Type B pancreatic cell (in vitro differentiated cells): ENCODE data around the gene GABRB3. TPM values are rescaled to one million over a fixed set of nuclear protein-coding genes. Genes with fewer than 3 reads are reported as not detected.

Experiments used
- DNase-seq: peaks from one replicate; pipeline ENCODE4 v3.0.0; 2021; ENCODE audit warnings: mixed read lengths; ENCODE audit not compliant: unreplicated experiment; ENCODE audit errors: extremely low spot score
- H3K27ac Mint-ChIP-seq: 2 replicates; pipeline ENCODE4 v1.8.0; 2021; ENCODE audit warnings: mild to moderate bottlenecking, mixed read lengths
- H3K27me3 Mint-ChIP-seq: 2 replicates; pipeline ENCODE4 v1.8.0; 2021; ENCODE audit warnings: mixed read lengths
- H3K36me3 Mint-ChIP-seq: 2 replicates; pipeline ENCODE4 v1.8.0; 2021; ENCODE audit warnings: mixed read lengths
- H3K4me1 Mint-ChIP-seq: one replicate; pipeline ENCODE4 v1.8.0; 2021; ENCODE audit warnings: mixed read lengths; ENCODE audit not compliant: unreplicated experiment
- H3K4me3 Mint-ChIP-seq: 2 replicates; pipeline ENCODE4 v1.8.0; 2021; ENCODE audit warnings: mild to moderate bottlenecking, mixed read lengths
- H3K9me3 Mint-ChIP-seq: 2 replicates; pipeline ENCODE4 v1.8.0; 2021; ENCODE audit warnings: mixed read lengths
- total RNA-seq: library from RNA; stranded (reverse); gene quantifications from 2 replicates; pipeline ENCODE4 v1.2.1, GENCODE V29; 2021; ENCODE audit warnings: low replicate concordance
- TF ChIP-seq, protein P1 (sequence below): fragments of 200-600 bp; sonication (generic); conservative IDR thresholded peaks from 2 replicates; pipeline ENCODE4 v1.5.0; 2021; ENCODE audit warnings: antibody characterized with exemption, mild to moderate bottlenecking

GABRB3 gene
- total RNA-seq, 1 donor from 2014 or later: 28.5 TPM

DNA sequence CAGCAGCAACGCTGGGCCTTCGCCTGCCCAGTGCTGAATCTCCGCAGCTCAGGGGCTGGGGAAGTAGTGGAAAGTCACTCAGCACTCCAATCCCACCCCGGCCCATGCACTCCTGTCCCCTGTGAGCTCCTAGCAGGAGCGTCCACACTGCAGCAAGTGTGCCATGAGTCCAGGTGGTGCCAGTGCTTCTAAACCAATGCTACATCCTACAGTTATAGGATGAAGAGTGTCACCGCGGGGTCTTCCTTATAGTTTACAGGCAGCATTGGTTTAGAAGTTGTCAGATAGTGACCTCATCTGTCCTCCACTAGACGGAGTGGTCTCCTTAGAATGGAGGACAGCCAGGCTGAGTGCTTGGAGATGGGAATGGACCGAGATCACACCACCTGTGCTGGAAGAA is 221.4 kb downstream of the GABRB3 start:
- TF ChIP-seq, protein P1, sequence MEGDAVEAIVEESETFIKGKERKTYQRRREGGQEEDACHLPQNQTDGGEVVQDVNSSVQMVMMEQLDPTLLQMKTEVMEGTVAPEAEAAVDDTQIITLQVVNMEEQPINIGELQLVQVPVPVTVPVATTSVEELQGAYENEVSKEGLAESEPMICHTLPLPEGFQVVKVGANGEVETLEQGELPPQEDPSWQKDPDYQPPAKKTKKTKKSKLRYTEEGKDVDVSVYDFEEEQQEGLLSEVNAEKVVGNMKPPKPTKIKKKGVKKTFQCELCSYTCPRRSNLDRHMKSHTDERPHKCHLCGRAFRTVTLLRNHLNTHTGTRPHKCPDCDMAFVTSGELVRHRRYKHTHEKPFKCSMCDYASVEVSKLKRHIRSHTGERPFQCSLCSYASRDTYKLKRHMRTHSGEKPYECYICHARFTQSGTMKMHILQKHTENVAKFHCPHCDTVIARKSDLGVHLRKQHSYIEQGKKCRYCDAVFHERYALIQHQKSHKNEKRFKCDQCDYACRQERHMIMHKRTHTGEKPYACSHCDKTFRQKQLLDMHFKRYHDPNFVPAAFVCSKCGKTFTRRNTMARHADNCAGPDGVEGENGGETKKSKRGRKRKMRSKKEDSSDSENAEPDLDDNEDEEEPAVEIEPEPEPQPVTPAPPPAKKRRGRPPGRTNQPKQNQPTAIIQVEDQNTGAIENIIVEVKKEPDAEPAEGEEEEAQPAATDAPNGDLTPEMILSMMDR: no peak
- Mint-ChIP-seq H3K27me3 (no peaks in the 10 kb centered on the region), H3K9me3 (no peaks in the 10 kb centered on the region), H3K4me3 (no peak overlapping the region), H3K27ac (no peak overlapping the region), H3K4me1 (no peaks in the 10 kb centered on the region), H3K36me3 (no peaks in the 10 kb centered on the region)
- no peak for DNase-seq

DNA sequence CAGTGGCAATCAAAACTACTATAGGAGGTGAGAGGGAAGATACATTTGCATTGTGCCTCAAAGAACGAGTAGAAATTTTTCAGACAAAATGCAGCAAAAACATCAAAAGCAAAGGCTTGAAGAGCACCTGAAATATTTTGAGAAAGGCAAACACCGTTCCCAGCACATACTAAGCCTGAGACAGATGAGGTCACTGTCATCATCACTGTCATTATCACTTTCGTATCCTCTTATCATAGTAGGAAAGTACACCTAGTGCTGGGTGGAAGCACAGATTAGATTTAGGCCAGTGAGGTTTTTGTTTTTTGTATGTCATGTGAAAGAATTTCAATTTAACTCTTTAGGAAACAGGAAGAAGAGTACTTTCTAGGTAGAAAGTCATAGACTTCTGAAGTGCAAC is 222.0 kb downstream of the GABRB3 start:
- Mint-ChIP-seq H3K9me3 (no peaks in the 10 kb centered on the region), H3K4me1 (no peaks in the 10 kb centered on the region), H3K4me3 (no peak overlapping the region), H3K36me3 (no peaks in the 10 kb centered on the region), H3K27ac (no peak overlapping the region), H3K27me3 (no peaks in the 10 kb centered on the region)
- no peak for DNase-seq
- TF ChIP-seq, protein P1: no peak

DNA sequence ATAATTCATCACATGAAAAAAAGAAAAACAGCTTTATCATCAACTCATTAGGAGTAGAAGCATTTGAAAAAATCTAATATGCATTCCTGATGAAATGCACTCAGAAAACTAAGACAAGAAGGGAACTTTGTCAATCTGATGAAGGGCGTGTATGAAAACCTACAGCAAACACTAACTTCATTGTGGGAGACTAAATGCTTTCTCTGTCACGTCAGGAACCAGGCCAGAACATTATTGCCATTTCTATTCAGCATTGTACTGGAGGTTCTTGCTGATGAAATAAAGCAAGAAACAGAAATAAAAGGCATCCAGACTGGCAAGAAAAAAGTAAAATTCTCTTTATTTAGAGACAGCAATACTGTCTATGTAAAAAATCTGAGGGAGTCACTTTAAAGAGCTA is 235.2 kb downstream of the GABRB3 start:
- Mint-ChIP-seq H3K27ac (no peak overlapping the region), H3K36me3 (no peaks in the 10 kb centered on the region), H3K4me3 (no peak overlapping the region), H3K4me1 (no peaks in the 10 kb centered on the region), H3K9me3 (no peaks in the 10 kb centered on the region), H3K27me3 (no peaks in the 10 kb centered on the region)
- DNase-seq: no peak
- TF ChIP-seq, protein P1: no peak

- Mint-ChIP-seq H3K4me3 (no peak overlapping the region), H3K9me3 (no peaks in the 10 kb centered on the region), H3K27ac (no peak overlapping the region), H3K4me1 (no peaks in the 10 kb centered on the region), H3K36me3 (no peaks in the 10 kb centered on the region), H3K27me3 (no peaks in the 10 kb centered on the region)
- TF ChIP-seq, protein P1: no peak
- no peak for DNase-seq
Observed at GRCh38 chr15:26531489-26531888, 241.4 kb downstream of the GABRB3 start.

DNA sequence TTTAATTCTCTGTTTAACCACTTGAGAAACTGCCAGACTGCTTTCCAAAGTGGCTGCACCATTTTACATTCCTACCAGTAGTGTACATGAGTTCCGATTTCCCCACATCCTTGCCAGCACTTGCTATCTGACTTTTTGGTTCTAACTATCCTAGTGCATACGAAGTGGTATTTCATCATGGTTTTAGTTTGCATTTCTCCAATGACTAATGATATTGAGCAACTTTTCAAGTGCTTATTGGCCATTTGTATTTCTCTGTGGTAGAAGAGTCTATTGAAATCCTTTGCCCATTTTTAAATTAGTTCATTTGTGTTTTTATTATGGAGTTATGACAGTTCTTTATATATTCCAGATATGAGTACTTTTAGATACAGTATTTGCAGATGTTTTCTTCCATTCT is 247.8 kb downstream of the GABRB3 start:
- Mint-ChIP-seq H3K27me3 (no peaks in the 10 kb centered on the region), H3K4me3 (no peak overlapping the region), H3K27ac (no peak overlapping the region), H3K9me3 (no peaks in the 10 kb centered on the region), H3K4me1 (no peaks in the 10 kb centered on the region), H3K36me3 (no peaks in the 10 kb centered on the region)
- TF ChIP-seq, protein P1: no peak
- no peak for DNase-seq

DNA sequence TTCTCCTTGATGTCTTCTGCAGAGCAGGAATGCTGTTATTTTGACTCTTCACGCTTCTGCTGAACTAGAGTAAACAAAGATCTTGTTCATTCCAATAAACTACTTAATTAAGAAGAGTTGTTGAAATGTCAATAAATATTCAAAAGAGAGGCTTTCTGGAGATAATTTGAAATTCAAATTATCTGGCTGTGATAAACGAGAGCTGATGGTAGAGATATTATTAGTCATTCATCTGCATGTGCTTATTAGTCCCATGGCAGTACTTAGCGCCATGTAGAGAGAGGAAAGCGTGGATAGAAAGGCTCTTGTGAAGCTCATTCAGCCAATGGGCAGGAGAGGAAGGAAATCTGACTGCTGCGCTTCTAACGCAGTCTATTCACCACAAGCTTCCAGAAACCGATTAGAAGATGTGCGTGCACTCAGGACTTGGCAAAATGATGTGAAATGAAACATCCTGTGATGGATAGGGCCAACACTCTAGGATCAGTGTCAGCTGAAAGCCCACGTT is 251.1 kb downstream of the GABRB3 start:
- TF ChIP-seq, protein P1: no peak
- no peak for DNase-seq
- H3K27ac Mint-ChIP-seq: no peak overlapping the region

More for the DNA sequence above, 251.1 kb downstream of the GABRB3 start:
- no peaks in the 10 kb centered on the region for H3K9me3 Mint-ChIP-seq
- H3K4me3 Mint-ChIP-seq: no peak overlapping the region
- H3K4me1 Mint-ChIP-seq: no peaks in the 10 kb centered on the region
- no peaks in the 10 kb centered on the region for H3K27me3 Mint-ChIP-seq
- H3K36me3 Mint-ChIP-seq: no peaks in the 10 kb centered on the region
